ENCODE data around the gene BNC2.
"Not testable (repeated sequence)": the region's sequence is repeated elsewhere in the genome, so short reads cannot be mapped to it uniquely, and the experiment has no call there.

Gene BNC2

GRCh38 chr9:16449076-16449730, 421.3 kb downstream of the BNC2 start:
- no peak for DNase-seq (ENCODE audit: low read depth)

- DNase-seq (ENCODE audit: low read depth) = no peak
Observed at GRCh38 chr9:16447946-16448345, 422.5 kb downstream of the BNC2 start.

- no peak for DNase-seq (ENCODE audit: low read depth)
Observed at GRCh38 chr9:16446636-16447035, 423.8 kb downstream of the BNC2 start.

GRCh38 chr9:16445141-16445920, 425.1 kb downstream of the BNC2 start:
- DNase-seq (ENCODE audit: low read depth) = no peak

GRCh38 chr9:16442622-16443021, 427.8 kb downstream of the BNC2 start:
- DNase-seq (ENCODE audit: low read depth) = no peak

- DNase-seq (ENCODE audit: low read depth) = no peak
Observed at GRCh38 chr9:16441791-16442190, 428.7 kb downstream of the BNC2 start.

GRCh38 chr9:16438831-16439230, 431.6 kb downstream of the BNC2 start:
- DNase-seq (ENCODE audit: low read depth) = not testable (repeated sequence)

- no peak for DNase-seq (ENCODE audit: low read depth)
Observed at GRCh38 chr9:16436545-16436944, 433.9 kb downstream of the BNC2 start.

- no peak for DNase-seq (ENCODE audit: low read depth)
Observed at GRCh38 chr9:16434526-16434925, 435.9 kb downstream of the BNC2 start.

GRCh38 chr9:16433494-16433893, 437.0 kb downstream of the BNC2 start:
- no peak for DNase-seq (ENCODE audit: low read depth)

- no peak for DNase-seq (ENCODE audit: low read depth)
Observed at GRCh38 chr9:16431666-16432392, 438.6 kb downstream of the BNC2 start.

- no peak for DNase-seq (ENCODE audit: low read depth)
Observed at GRCh38 chr9:16429671-16430070, 440.8 kb downstream of the BNC2 start.

GRCh38 chr9:16427873-16428427, 442.5 kb downstream of the BNC2 start:
- DNase-seq (ENCODE audit: low read depth) = no peak

- DNase-seq (ENCODE audit: low read depth) = no peak
Observed at GRCh38 chr9:16426716-16427115, 443.8 kb downstream of the BNC2 start.

GRCh38 chr9:16425562-16426231, 444.8 kb downstream of the BNC2 start:
- no peak for DNase-seq (ENCODE audit: low read depth)

- no peak for DNase-seq (ENCODE audit: low read depth)
Observed at GRCh38 chr9:16422114-16422513, 448.4 kb downstream of the BNC2 start.

GRCh38 chr9:16421532-16421931, 448.9 kb downstream of the BNC2 start:
- no peak for DNase-seq (ENCODE audit: low read depth)

GRCh38 chr9:16419124-16419523, 451.3 kb downstream of the BNC2 start:
- DNase-seq (ENCODE audit: low read depth) = no peak

- DNase-seq (ENCODE audit: low read depth) = no peak
Observed at GRCh38 chr9:16418721-16419120, 451.7 kb downstream of the BNC2 start.

GRCh38 chr9:16417749-16418148, 452.7 kb downstream of the BNC2 start:
- no peak for DNase-seq (ENCODE audit: low read depth)

- DNase-seq (ENCODE audit: low read depth) = no peak
Observed at GRCh38 chr9:16417161-16417560, 453.3 kb downstream of the BNC2 start.

- DNase-seq (ENCODE audit: low read depth) = no peak
Observed at GRCh38 chr9:16414451-16414850, 456.0 kb downstream of the BNC2 start.
